Omental fat pad (tissue), 4 donors: Measurements from ENCODE around the gene PPEF1. TPM values are rescaled to one million over a fixed set of nuclear protein-coding genes. Genes with fewer than 3 reads are reported as not detected.

Experiments used
- ATAC-seq: fragments of 150-250 bp; one replicate; pipeline ENCODE4 v1.9.1; 2016; ENCODE audit warnings: mild to moderate bottlenecking, moderate library complexity; ENCODE audit not compliant: low FRiP score
- DNase-seq: peaks from one replicate; pipeline ENCODE4 v3.0.0-alpha.2; 2019; ENCODE audit warnings: low spot score
- total RNA-seq, 4 donors: library from RNA; depleted of rRNA; stranded (reverse); fragments of >200 nt; gene quantifications; one replicate each; pipeline ENCODE4 v1.1.0, GENCODE V29; 2016
- TF ChIP-seq, protein P1 (sequence below), 3 donors: fragments of 450-650 bp; IDR thresholded peaks; one replicate each; pipeline ENCODE4 v1.5.1; 2016 to 2017; ENCODE audit warnings: antibody characterized with exemption in 3 of 3, mild to moderate bottlenecking in 3 of 3, moderate library complexity in 2 of 3

PPEF1 gene
- total RNA-seq, 4 donors from 2014 or later = not detected

DNA sequence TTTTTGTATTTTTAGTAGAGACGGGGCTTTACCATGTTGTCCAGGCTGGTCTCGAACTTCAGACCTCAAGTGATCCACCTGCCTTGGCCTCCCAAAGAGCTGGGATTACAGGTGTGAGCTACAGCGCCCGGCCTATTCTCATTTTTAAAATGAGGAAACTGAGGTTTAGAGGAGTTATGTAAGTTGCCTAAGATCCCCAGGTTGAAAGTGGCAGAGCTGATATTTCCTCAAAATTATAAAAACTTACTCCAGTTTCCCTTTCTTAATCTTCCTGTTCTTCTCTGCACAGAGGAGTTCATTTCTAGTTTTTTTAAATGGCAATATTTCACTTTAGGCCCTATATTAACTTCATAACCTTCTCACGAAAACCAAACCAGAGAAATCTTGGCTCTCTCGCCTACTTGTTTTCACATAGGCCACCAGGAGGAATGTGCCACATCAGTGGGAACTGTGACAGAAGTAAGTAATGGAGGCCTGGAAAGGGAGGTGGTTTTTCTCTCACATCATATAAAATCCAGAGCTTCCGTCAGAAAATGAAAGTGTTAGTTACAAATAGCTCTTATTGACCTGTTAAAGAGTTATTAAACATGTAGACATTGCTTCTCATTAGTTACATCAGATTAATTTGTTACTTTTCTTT lies 19.5 kb upstream of the PPEF1 start:
- TF ChIP-seq, protein P1, sequence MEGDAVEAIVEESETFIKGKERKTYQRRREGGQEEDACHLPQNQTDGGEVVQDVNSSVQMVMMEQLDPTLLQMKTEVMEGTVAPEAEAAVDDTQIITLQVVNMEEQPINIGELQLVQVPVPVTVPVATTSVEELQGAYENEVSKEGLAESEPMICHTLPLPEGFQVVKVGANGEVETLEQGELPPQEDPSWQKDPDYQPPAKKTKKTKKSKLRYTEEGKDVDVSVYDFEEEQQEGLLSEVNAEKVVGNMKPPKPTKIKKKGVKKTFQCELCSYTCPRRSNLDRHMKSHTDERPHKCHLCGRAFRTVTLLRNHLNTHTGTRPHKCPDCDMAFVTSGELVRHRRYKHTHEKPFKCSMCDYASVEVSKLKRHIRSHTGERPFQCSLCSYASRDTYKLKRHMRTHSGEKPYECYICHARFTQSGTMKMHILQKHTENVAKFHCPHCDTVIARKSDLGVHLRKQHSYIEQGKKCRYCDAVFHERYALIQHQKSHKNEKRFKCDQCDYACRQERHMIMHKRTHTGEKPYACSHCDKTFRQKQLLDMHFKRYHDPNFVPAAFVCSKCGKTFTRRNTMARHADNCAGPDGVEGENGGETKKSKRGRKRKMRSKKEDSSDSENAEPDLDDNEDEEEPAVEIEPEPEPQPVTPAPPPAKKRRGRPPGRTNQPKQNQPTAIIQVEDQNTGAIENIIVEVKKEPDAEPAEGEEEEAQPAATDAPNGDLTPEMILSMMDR (IDR thresholded peaks at IDR 0.05) = no peak
- DNase-seq (no peak), ATAC-seq (no peak)

DNA sequence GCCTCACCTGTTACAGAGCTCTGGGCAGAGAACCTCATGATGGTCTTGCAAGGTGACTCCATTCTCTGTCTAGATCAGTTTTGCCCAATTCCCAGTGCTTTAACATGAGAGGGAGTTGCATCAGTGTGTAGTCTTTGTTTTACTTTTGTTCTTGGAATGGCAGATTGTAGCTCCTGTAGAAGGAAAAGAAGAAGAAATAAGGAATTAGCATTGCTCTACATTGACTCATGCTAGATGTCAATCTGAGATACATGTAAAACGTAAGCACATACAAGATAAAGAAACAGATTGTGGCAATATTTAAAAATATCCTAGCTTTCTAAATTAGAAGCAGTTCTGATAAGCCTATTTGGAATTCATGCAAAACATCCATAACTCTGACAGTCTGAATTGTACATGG lies 16.0 kb upstream of the PPEF1 start:
- TF ChIP-seq, protein P1 (IDR thresholded peaks at IDR 0.05) = no peak
- DNase-seq (no peak), ATAC-seq (no peak)

DNA sequence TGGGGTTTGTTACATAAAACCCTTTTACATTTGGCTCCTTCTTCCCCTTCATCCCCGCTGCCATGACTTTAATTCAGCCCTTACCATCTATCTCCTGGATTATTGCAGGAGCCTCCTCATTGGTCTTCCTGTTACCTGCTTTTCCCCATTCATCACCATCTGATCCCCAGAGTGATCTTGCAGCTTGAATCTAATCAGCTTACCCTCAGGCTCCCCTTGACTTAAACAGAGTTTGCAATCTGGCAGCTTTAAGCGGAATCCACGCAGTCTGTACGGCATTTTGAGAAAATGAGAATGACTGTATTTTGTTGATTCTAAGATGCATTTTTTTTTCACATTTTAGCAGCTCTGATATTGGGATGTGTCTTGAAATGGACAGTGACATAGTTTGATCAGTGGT lies 14.9 kb upstream of the PPEF1 start:
- no peak for ATAC-seq
- TF ChIP-seq, protein P1 (IDR thresholded peaks at IDR 0.05) = no peak
- no peak for DNase-seq

DNA sequence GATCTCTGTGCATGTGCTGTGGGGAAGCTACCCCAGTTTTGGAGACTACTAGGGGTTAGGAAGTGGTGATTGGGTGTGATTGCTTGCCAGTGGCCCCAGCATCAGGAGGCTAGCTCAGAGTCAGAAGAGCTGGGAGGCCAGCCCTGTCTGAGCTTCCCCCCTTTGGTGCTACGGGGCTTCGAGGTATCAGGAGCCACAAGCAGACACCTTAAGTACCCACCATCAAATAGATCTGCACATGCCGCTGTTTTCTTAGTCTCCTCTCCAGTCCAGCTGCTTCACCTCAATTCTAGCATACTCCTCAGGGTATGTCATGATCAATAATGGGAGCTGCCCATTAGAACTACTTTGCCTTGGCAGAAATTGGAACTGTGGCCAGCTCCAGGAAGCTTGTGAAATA lies 10.8 kb upstream of the PPEF1 start:
- DNase-seq (no peak), ATAC-seq (no peak)
- TF ChIP-seq, protein P1 (IDR thresholded peaks at IDR 0.05) = no peak

DNA sequence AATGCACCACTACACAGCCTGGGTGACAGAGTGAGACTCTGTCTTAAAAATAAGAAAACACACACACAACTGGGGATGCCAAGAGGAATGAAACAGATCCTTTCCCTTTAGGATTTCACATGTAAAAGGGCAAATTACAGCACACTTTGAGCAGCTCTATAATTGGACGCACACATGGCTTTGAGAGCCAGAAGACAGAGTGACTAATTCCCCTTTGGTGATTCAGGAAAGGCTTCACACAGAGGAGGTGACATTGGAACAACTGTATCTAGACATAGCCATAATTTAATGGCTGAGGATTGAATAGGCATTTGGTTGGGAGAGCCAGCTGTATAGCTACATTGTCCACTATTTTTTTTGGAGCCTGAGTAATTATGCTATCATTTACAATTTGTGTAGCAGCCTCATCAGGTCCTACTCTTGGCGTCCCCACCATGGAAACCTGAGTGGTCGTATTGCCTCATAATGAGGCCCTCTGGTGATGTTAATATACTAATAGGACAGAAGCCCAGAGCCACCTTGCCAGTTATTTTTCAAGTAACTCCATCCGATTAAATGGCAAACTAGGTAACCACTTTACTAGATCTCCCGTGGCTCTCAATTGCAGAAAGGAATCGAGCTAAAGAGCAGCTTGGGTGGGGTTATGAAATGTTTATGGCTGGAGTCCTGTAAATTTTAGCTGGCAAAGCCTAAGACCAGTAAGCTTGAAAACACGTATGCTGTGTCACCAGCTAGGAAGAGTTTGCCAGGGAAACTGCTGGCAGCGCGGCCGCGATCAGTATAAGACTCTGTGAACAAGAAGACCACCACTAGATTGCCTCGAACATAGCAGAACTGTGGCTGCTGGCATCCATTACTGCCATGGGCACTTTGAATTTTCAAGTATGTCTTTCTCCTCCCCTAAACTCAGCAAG lies 8.5 kb upstream of the PPEF1 start:
- TF ChIP-seq, protein P1 (IDR thresholded peaks at IDR 0.05) = no peak
- DNase-seq (no peak), ATAC-seq (no peak)

DNA sequence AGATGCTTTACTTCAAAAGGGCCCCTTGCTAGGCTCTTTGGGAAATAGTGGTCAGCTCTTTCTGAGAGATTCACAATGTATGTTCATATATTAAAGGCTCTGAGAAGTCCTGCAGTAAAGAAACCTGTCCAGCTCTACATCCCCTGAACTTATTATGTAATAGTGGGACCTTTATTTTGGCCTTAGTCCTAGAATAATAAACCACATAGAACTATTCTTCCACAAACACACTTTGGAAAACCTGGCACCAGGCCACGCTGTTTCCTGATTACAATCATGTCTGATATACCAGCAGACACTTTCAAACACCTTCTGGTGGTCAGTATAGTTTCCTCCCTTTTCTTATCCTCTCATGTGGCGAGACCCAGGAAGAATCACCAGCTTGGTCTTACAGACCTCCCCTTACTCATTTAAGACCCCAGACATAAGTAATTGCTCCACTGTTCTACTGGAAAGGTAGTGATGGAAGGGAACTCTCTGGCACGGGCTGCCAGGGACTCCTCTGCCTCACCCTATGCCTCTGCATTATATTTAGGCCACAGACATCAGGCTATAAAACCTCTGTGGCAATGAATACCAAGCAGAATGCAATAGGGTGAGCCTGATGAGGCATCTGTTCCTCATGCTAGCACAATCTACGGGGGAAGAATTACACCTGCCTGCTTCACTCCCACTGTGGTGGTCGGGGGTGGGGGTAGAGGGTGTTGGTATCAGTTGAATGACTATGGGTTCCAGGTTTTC lies 5.7 kb upstream of the PPEF1 start:
- DNase-seq (no peak), ATAC-seq (no peak)
- TF ChIP-seq, protein P1 (IDR thresholded peaks at IDR 0.05) = no peak
